Prostate gland (tissue), 2 donors: Measurements from ENCODE around the gene FOXJ1. TPM values are rescaled to one million over a fixed set of nuclear protein-coding genes. Genes with fewer than 3 reads are reported as not detected.

Source experiments
- DNase-seq: peaks from one replicate; pipeline ENCODE4 v3.0.0-alpha.2; 2019; ENCODE audit warnings: low spot score
- H3K27ac ChIP-seq, 2 donors: fragments of 200-600 bp; sonication (generic); 2 replicates each; pipeline ENCODE4 v1.5.1; 2017 to 2019
- H3K27me3 ChIP-seq: fragments of 200-600 bp; sonication (generic); replicated peaks from 2 replicates; pipeline ENCODE4 v1.5.1; 2019; ENCODE audit not compliant: insufficient read depth
- H3K36me3 ChIP-seq, 2 donors: fragments of 200-600 bp; sonication (generic); 1 replicate in 1 of 2; 2 replicates in 1 of 2; pipeline versions ENCODE4 v1.5.1 to v1.8.1; 2017 to 2019
- H3K4me1 ChIP-seq: fragments of 200-600 bp; sonication (generic); replicated peaks from 2 replicates; pipeline ENCODE4 v1.5.1; 2019
- H3K4me3 ChIP-seq, 2 donors: fragments of 200-600 bp; sonication (generic); 2 replicates each; pipeline ENCODE4 v1.5.1; 2017 to 2019
- H3K9me3 ChIP-seq: fragments of 200-600 bp; sonication (generic); 2 replicates; pipeline ENCODE4 v1.5.1; 2017
- CTCF ChIP-seq, 4 experiments: fragments of 200-600 bp in 2 of 4; fragments of 450-650 bp in 2 of 4; sonication (generic) in 2 of 4; IDR thresholded peaks; 1 replicate in 3 of 4; 2 replicates in 1 of 4; pipeline ENCODE4 v1.5.1; 2016 to 2019; ENCODE audit warnings: antibody characterized with exemption in 4 of 4, mild to moderate bottlenecking in 2 of 4, moderate library complexity in 2 of 4
- POLR2A ChIP-seq: fragments of 450-650 bp; IDR thresholded peaks from one replicate; pipeline ENCODE4 v1.6.1; 2016; ENCODE audit warnings: antibody characterized with exemption, mild to moderate bottlenecking
- POLR2AphosphoS5 ChIP-seq: sonication (generic); formaldehyde crosslinking; IDR thresholded peaks from one replicate; pipeline ENCODE4 v1.6.1; 2017; ENCODE audit warnings: antibody characterized with exemption
- WGBS: methylation state at CpG from one replicate; pipeline ENCODE4 v1.1.5; 2018; 5-methylcytosine and 5-hydroxymethylcytosine counted together
- intact Hi-C: fragments of 100-400 bp; cut with DNase I; formaldehyde crosslinking; loops from one replicate; pipeline ENCODE4 v1.14.2; 2022
- total RNA-seq, 2 donors: library from RNA; depleted of rRNA; stranded (reverse); fragments of >200 nt; gene quantifications; one replicate each; pipeline ENCODE4 v1.1.0, GENCODE V29; 2016

Gene FOXJ1
- total RNA-seq, 2 donors from 2014 or later = 0.55 to 11.2 TPM

GRCh38 chr17:76125922-76126321, 15.1 kb downstream of the FOXJ1 start:
- Histone ChIP-seq H3K27me3 (no peaks in the 10 kb centered on the region), H3K36me3 (no peaks in the 10 kb centered on the region), H3K9me3 (no peaks in the 10 kb centered on the region), H3K4me1 (peaks cover 6% of the 10 kb centered on the region), H3K27ac (no peak overlapping the region), H3K4me3 (no peak overlapping the region)
- WGBS = 100% methylated on average over 1 of the region's 1 CpG
- TF ChIP-seq POLR2A (no peak), CTCF (IDR thresholded peaks at IDR 0.05) (no peak), POLR2AphosphoS5 (no peak)
- intact Hi-C loops = no loop called here
- DNase-seq = no peak

GRCh38 chr17:76125391-76125675, 15.7 kb downstream of the FOXJ1 start:
- no peak for DNase-seq
- Histone ChIP-seq H3K4me1 (peaks cover 6% of the 10 kb centered on the region), H3K27me3 (no peaks in the 10 kb centered on the region), H3K36me3 (no peaks in the 10 kb centered on the region), H3K4me3 (no peak overlapping the region), H3K27ac (no peak overlapping the region), H3K9me3 (no peaks in the 10 kb centered on the region)
- WGBS = 93% methylated on average over 5 of the region's 5 CpGs
- TF ChIP-seq POLR2AphosphoS5 (no peak), CTCF (IDR thresholded peaks at IDR 0.05) (no peak), POLR2A (no peak)
- intact Hi-C loops = no loop called here

GRCh38 chr17:76124582-76125390, 16.3 kb downstream of the FOXJ1 start:
- no peaks in the 10 kb centered on the region for H3K27me3 ChIP-seq
- no peaks in the 10 kb centered on the region for H3K9me3 ChIP-seq
- no peaks in the 10 kb centered on the region for H3K36me3 ChIP-seq
- no peak for DNase-seq
- 76% methylated on average over 22 of the region's 22 CpGs for WGBS
- H3K27ac ChIP-seq = no peak overlapping the region
- peaks cover 6% of the 10 kb centered on the region for H3K4me1 ChIP-seq
- no peak overlapping the region for H3K4me3 ChIP-seq
- intact Hi-C loops = loop anchor here (5.0 kb wide), 2 partner anchors 58 to 173 kb away; no protein-coding TSS in a partner anchor
- no peak for TF ChIP-seq POLR2AphosphoS5
- no peak for TF ChIP-seq POLR2A
- no peak for TF ChIP-seq CTCF (IDR thresholded peaks at IDR 0.05)

- no peak for DNase-seq
- H3K4me3 ChIP-seq = no peak overlapping the region
- intact Hi-C loops = loop anchor here (5.0 kb wide), 2 partner anchors 58 to 173 kb away; no protein-coding TSS in a partner anchor
- H3K4me1 ChIP-seq = peaks cover 6% of the 10 kb centered on the region
- H3K9me3 ChIP-seq = no peaks in the 10 kb centered on the region
- H3K36me3 ChIP-seq = no peaks in the 10 kb centered on the region
- no peak overlapping the region for H3K27ac ChIP-seq
- no peak for TF ChIP-seq CTCF (IDR thresholded peaks at IDR 0.05)
- no peaks in the 10 kb centered on the region for H3K27me3 ChIP-seq
- WGBS = 68% methylated on average over 8 of the region's 9 CpGs
Measured at GRCh38 chr17:76123749-76124581, 17.1 kb downstream of the FOXJ1 start.
